HG03571 (cell line): ENCODE measurements around the gene ADCY9.
"Not testable (repeated sequence)": the region's sequence is repeated elsewhere in the genome, so short reads cannot be mapped to it uniquely, and the experiment has no call there.

Experiments used
- ATAC-seq: cut with Tn5 transposase; IDR thresholded peaks from one replicate; pipeline ENCODE4 v1.9.1; 2021; ENCODE audit not compliant: unreplicated experiment

ADCY9 gene

GRCh38 chr16:3934491-3935181 lies 181.6 kb downstream of the ADCY9 start:
- no peak for ATAC-seq

DNA sequence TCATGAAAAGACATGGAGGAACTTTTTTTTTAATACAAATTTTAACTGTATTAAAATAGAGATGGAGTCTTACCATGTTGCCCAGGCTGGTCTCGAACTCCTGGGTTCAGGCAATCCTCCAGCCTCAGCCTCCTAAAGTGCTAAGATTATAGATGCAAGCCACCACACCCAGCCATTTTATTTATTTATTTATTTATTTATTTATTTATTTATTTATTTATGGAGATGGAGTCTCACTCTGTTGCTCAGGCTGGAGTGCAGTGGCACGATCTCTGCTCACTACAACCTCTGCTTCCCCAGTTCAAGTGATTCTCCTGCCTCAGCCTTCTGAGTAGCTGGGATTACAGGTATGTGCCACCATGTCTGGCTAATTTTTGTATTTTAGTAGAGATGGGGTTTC lies 189.1 kb downstream of the ADCY9 start:
- not testable (repeated sequence) for ATAC-seq

DNA sequence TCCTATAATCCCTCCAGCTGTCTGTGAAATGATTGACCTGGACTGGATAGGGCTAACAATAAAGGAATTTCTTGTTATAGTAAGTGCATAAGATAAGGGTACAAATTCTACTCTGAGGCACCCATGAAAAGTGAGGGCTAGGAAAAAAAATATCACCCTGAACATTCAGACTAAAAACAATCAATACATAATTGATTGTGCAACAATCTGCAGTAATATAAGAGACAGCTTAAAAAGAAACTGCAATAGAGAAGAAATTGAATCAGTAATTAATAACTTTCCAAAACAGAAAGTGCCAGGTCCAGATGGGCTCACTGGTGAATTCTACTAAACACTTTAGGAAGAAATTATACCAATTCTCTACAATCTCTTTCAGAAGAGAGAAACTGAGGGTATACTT lies 191.5 kb downstream of the ADCY9 start:
- no peak for ATAC-seq

DNA sequence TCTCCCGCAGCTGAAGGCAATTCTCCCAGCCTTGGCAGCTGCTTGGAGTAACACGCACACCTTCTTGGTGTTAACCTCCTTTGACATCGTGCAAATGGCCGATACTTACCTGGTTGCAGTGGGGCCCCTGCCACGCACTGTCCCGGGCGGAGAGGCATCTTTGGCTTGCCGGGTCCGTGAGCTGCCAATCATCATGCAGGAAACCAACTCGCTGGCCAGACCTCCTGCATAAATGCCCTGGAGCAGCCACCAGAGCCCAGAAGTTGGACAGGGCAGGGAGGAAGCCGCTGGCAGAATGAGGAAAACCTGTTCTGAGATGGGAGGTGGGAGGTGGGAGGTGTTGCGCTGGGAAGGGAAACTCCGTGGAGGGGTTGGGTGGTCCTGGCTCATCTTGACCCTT lies 194.0 kb downstream of the ADCY9 start:
- ATAC-seq = no peak

GRCh38 chr16:3920206-3920605 lies 196.0 kb downstream of the ADCY9 start:
- no peak for ATAC-seq

DNA sequence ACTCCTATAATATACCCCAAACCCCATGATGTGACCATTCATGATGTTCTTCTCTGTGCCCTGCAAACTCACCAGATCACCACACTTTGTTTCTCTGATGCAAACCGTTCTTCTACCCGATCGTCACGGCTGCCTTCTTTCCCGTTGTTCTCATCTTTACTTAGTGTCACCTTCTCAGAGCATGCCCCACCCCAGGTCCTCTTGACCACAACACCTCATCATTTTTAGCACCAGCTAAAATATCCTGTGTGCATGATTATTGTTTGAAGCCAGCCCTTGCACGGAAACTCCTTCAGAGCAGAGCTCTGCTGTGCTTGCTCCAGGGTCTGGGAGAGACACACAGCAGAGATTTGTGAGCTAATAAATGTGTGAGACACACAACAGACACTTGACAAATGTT lies 196.8 kb downstream of the ADCY9 start:
- ATAC-seq = no peak

- ATAC-seq = no peak
Observed at GRCh38 chr16:3915426-3916260, 200.6 kb downstream of the ADCY9 start.

DNA sequence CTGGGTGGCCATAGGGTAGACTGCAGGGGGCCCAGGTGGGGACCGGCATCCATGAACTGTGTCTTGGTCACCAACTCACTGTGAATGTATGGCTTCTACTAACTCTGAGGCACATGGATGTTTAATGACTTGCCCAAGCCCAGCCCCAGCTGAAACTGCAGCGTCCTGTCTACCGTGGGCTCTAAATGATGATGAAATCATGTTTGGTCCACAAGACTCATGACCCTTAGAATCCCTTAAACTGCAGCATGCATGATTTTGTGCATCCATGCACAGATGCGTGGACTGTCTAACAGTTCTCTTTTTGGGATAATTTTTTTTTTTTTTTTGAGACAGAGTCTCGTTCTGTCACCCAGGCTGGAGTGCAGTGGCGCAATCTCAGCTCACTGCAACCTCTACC lies 203.3 kb downstream of the ADCY9 start:
- ATAC-seq = no peak
